GM23248 (cell line): Measurements from ENCODE around the gene CCDC73.

Source experiments
- EZH2 ChIP-seq: fragments of 200-600 bp; sonication (generic); IDR thresholded peaks from 2 replicates; pipeline ENCODE4 v1.6.1; 2018; ENCODE audit warnings: antibody characterized with exemption, mild to moderate bottlenecking; ENCODE audit not compliant: insufficient read depth, poor library complexity, severe bottlenecking
- EZH2phosphoT487 ChIP-seq: fragments of 200-600 bp; sonication (generic); IDR thresholded peaks from 2 replicates; pipeline ENCODE4 v1.6.1; 2018; ENCODE audit warnings: antibody characterized with exemption, moderate library complexity, mild to moderate bottlenecking, low read depth; ENCODE audit not compliant: insufficient read depth

GRCh38 chr11:32785262-32785661 lies 9.2 kb downstream of the CCDC73 start:
- no peak for TF ChIP-seq EZH2phosphoT487
- no peak for TF ChIP-seq EZH2
